SU-DHL-6 (cell line): ENCODE data around the gene TRIM2.

ENCODE experiments used
- H2AFZ ChIP-seq: fragments of 200-600 bp; sonication (generic); 2 replicates; pipeline ENCODE4 v1.6.1; 2014; ENCODE audit warnings: low read depth, mild to moderate bottlenecking, moderate library complexity, mixed read lengths, antibody characterized with exemption, low read length; ENCODE audit not compliant: severe bottlenecking
- H3F3A ChIP-seq: fragments of 200-600 bp; shearing (Covaris generic); 2 replicates; pipeline ENCODE4 v1.6.0; 2016; ENCODE audit warnings: antibody characterized with exemption, mild to moderate bottlenecking; ENCODE audit not compliant: insufficient read depth
- H3K27ac ChIP-seq: fragments of 200-600 bp; sonication (generic); 2 replicates; pipeline ENCODE4 v1.5.1; 2016; ENCODE audit warnings: low read depth, mild to moderate bottlenecking, low read length, moderate library complexity, mixed read lengths
- H3K27me3 ChIP-seq: fragments of 200-600 bp; sonication (generic), shearing (Covaris generic); 2 replicates; pipeline ENCODE4 v1.6.0; 2014; ENCODE audit warnings: mild to moderate bottlenecking, low read length
- H3K36me3 ChIP-seq: fragments of 200-600 bp; sonication (generic); 2 replicates; pipeline ENCODE4 v1.6.1; 2014; ENCODE audit warnings: mild to moderate bottlenecking, low read length, mixed read lengths
- H3K4me2 ChIP-seq: fragments of 300-600, 200-600 bp; shearing (Covaris generic), sonication (generic); 2 replicates; pipeline ENCODE4 v1.6.0; 2014; ENCODE audit warnings: low read length, low read depth, mild to moderate bottlenecking; ENCODE audit not compliant: poor library complexity, severe bottlenecking
- H3K4me3 ChIP-seq: fragments of 200-600 bp; sonication (generic); 2 replicates; pipeline ENCODE4 v1.5.1; 2014; ENCODE audit warnings: antibody characterized with exemption, low read length, mild to moderate bottlenecking, mixed read lengths; ENCODE audit not compliant: insufficient read depth, poor library complexity, severe bottlenecking
- H3K79me2 ChIP-seq: fragments of 200-600 bp; sonication (generic); 2 replicates; pipeline ENCODE4 v1.6.1; 2014; ENCODE audit warnings: mild to moderate bottlenecking, low read length, moderate library complexity; ENCODE audit not compliant: insufficient read depth
- H3K9ac ChIP-seq: fragments of 200-600 bp; sonication (generic); 2 replicates; pipeline ENCODE4 v1.7.0; 2014; ENCODE audit warnings: mild to moderate bottlenecking, low read length
- H3K9me2 ChIP-seq: fragments of 200-600 bp; sonication (generic); replicated peaks from 2 replicates; pipeline ENCODE4 v1.6.1; 2014; ENCODE audit warnings: low read length; ENCODE audit not compliant: insufficient read depth
- H3K9me3 ChIP-seq: fragments of 200-600 bp; sonication (generic); 2 replicates; pipeline ENCODE4 v1.6.1; 2014; ENCODE audit warnings: low read length, mixed read lengths; ENCODE audit not compliant: insufficient read depth
- H4K20me1 ChIP-seq: fragments of 200-600 bp; sonication (generic); 2 replicates; pipeline ENCODE4 v1.6.1; 2014; ENCODE audit warnings: low read depth, mild to moderate bottlenecking, antibody characterized with exemption, low read length, moderate library complexity, mixed read lengths
- CTCF ChIP-seq: fragments of 200-600 bp; sonication (generic); IDR thresholded peaks from one replicate; pipeline ENCODE4 v1.5.1; 2017; ENCODE audit warnings: antibody characterized with exemption, mild to moderate bottlenecking, low read length, moderate library complexity; ENCODE audit not compliant: insufficient read depth, poor library complexity, severe bottlenecking
- EZH2phosphoT487 ChIP-seq: fragments of 200-600 bp; sonication (generic), shearing (Covaris generic); conservative IDR thresholded peaks from 2 replicates; pipeline ENCODE4 v1.6.1; 2018; ENCODE audit warnings: mild to moderate bottlenecking, antibody characterized with exemption, low read length, moderate library complexity, mixed read lengths

TRIM2 gene

GRCh38 chr4:153252122-153252521 is 47.9 kb downstream of the TRIM2 start:
- Histone ChIP-seq H3K9ac (no peak overlapping the region), H3K27ac (no peak overlapping the region), H3K9me2 (no peaks in the 10 kb centered on the region), H3K9me3 (no peaks in the 10 kb centered on the region), H3F3A (no peaks in the 10 kb centered on the region), H2AFZ (no peak overlapping the region), H3K79me2 (no peaks in the 10 kb centered on the region), H3K36me3 (no peaks in the 10 kb centered on the region), H4K20me1 (no peaks in the 10 kb centered on the region), H3K4me2 (no peak overlapping the region), H3K27me3 (no peaks in the 10 kb centered on the region), H3K4me3 (no peak overlapping the region)
- no peak for TF ChIP-seq CTCF

GRCh38 chr4:153255233-153255632 is 51.0 kb downstream of the TRIM2 start:
- Histone ChIP-seq H3K36me3 (no peaks in the 10 kb centered on the region), H3K79me2 (no peaks in the 10 kb centered on the region), H3F3A (no peaks in the 10 kb centered on the region), H3K27ac (no peak overlapping the region), H3K9me3 (no peaks in the 10 kb centered on the region), H4K20me1 (no peaks in the 10 kb centered on the region), H3K9ac (no peak overlapping the region), H3K9me2 (no peaks in the 10 kb centered on the region), H3K27me3 (no peaks in the 10 kb centered on the region), H3K4me2 (no peak overlapping the region), H2AFZ (no peak overlapping the region), H3K4me3 (no peak overlapping the region)
- TF ChIP-seq CTCF (no peak), EZH2phosphoT487 (no peak)

GRCh38 chr4:153257151-153257620 is 52.9 kb downstream of the TRIM2 start:
- Histone ChIP-seq H4K20me1 (no peaks in the 10 kb centered on the region), H3K27me3 (no peaks in the 10 kb centered on the region), H3K27ac (no peak overlapping the region), H3K36me3 (no peaks in the 10 kb centered on the region), H3F3A (no peaks in the 10 kb centered on the region), H3K9me2 (no peaks in the 10 kb centered on the region), H3K9ac (no peak overlapping the region), H3K4me2 (no peak overlapping the region), H3K9me3 (no peaks in the 10 kb centered on the region), H2AFZ (no peak overlapping the region), H3K4me3 (no peak overlapping the region), H3K79me2 (no peaks in the 10 kb centered on the region)
- TF ChIP-seq CTCF (no peak), EZH2phosphoT487 (no peak)
